SK-N-SH (cell line): ENCODE results near the gene COLQ. TPM values are rescaled to one million over a fixed set of nuclear protein-coding genes. Genes with fewer than 3 reads are reported as not detected.

ENCODE experiments used
- CTCF ChIA-PET: fragments of 300-600, 350-600 bp; formaldehyde crosslinking; extraction: SDS; loops from one replicate; lab custom pipeline; 2021; lab: Yijun Ruan, JAX
- POLR2A ChIA-PET: fragments of 350-600 bp; sonication (Branson Sonifier 250); formaldehyde crosslinking; extraction: SDS; loops from one replicate; lab custom pipeline; 2020; ENCODE audit warnings: antibody characterized with exemption, inconsistent platforms; lab: Yijun Ruan, JAX
- DNase-seq: peaks from one replicate; pipeline ENCODE4 v3.0.0; 2012
- H2AFZ ChIP-seq: fragments of 200-600 bp; sonication (generic); 2 replicates; pipeline ENCODE4 v1.8.1; 2016; ENCODE audit warnings: antibody characterized with exemption, mild to moderate bottlenecking, low read depth
- H3F3A ChIP-seq: fragments of 200-600 bp; sonication (generic); replicated peaks from 2 replicates; pipeline ENCODE3; 2016; ENCODE audit warnings: antibody characterized with exemption, mild to moderate bottlenecking; ENCODE audit not compliant: insufficient read depth
- H3K27ac ChIP-seq, 2 experiments: fragments of 200-500 bp in 1 of 2; fragments of 200-600 bp in 1 of 2; sonication (Bioruptor generic) in 1 of 2; sonication (generic), shearing (Covaris generic) in 1 of 2; 2 replicates each; pipeline versions ENCODE4 v1.5.1 to v1.6.1; 2014 to 2016; ENCODE audit warnings: low read depth in 2 of 2, inconsistent platforms in 1 of 2, low read length in 1 of 2, mild to moderate bottlenecking in 1 of 2, mixed read lengths in 1 of 2
- H3K27me3 ChIP-seq: fragments of 200-600 bp; sonication (generic), shearing (Covaris generic); 2 replicates; pipeline ENCODE4 v1.6.1; 2016; ENCODE audit warnings: mixed run types; ENCODE audit not compliant: insufficient read depth
- H3K36me3 ChIP-seq, 2 experiments: fragments of 200-500 bp in 1 of 2; fragments of 200-600 bp in 1 of 2; sonication (Bioruptor generic) in 1 of 2; sonication (generic) in 1 of 2; replicated peaks in 1 of 2; 2 replicates each; pipeline versions ENCODE3 to v1.5.1; 2014 to 2016; ENCODE audit warnings: low read length in 1 of 2, mild to moderate bottlenecking in 1 of 2; ENCODE audit not compliant: insufficient read depth in 2 of 2, control insufficient read depth in 1 of 2
- H3K4me1 ChIP-seq, 2 experiments: fragments of 200-500 bp in 1 of 2; fragments of 200-600 bp in 1 of 2; sonication (Bioruptor generic) in 1 of 2; sonication (generic), shearing (Covaris generic) in 1 of 2; 2 replicates each; pipeline versions ENCODE4 v1.5.1 to v1.6.1; 2014 to 2016; ENCODE audit warnings: low read depth in 1 of 2, low read length in 1 of 2, mixed run types in 1 of 2; ENCODE audit not compliant: insufficient read depth in 2 of 2, control insufficient read depth in 1 of 2
- H3K4me2 ChIP-seq: fragments of 200-600 bp; sonication (generic), shearing (Covaris generic); 2 replicates; pipeline ENCODE4 v1.6.1; 2017; ENCODE audit warnings: mixed run types
- H3K4me3 ChIP-seq, 2 experiments: fragments of 200-500 bp in 1 of 2; fragments of 200-600 bp in 1 of 2; sonication (Bioruptor generic) in 1 of 2; sonication (generic), shearing (Covaris generic) in 1 of 2; 2 replicates each; pipeline versions ENCODE4 v1.5.1 to v1.8.1; 2014 to 2016; ENCODE audit warnings: low read depth in 2 of 2, inconsistent platforms in 1 of 2, low read length in 1 of 2, mild to moderate bottlenecking in 1 of 2, mixed read lengths in 1 of 2, moderate library complexity in 1 of 2
- H3K79me2 ChIP-seq: fragments of 200-600 bp; sonication (generic); 2 replicates; pipeline ENCODE4 v1.8.1; 2017; ENCODE audit warnings: mild to moderate bottlenecking; ENCODE audit not compliant: insufficient read depth
- H3K9ac ChIP-seq: fragments of 200-600 bp; sonication (generic); 2 replicates; pipeline ENCODE4 v1.6.1; 2017; ENCODE audit warnings: mixed run types
- H3K9me2 ChIP-seq: fragments of 200-600 bp; sonication (generic); 2 replicates; pipeline ENCODE4 v1.6.1; 2017; ENCODE audit warnings: mixed run types
- H3K9me3 ChIP-seq: fragments of 200-600 bp; sonication (generic); 2 replicates; pipeline ENCODE4 v1.6.1; 2017; ENCODE audit warnings: mixed run types, mild to moderate bottlenecking, moderate library complexity
- H4K20me1 ChIP-seq: fragments of 200-600 bp; sonication (generic); 2 replicates; pipeline ENCODE4 v1.6.1; 2017; ENCODE audit warnings: mild to moderate bottlenecking, mixed run types; ENCODE audit not compliant: insufficient read depth
- CHD2 ChIP-seq: fragments of 150-350 bp; IDR thresholded peaks from 2 replicates; pipeline ENCODE4 v1.6.1; 2018; ENCODE audit warnings: low read length; ENCODE audit not compliant: partially characterized antibody
- EP300 ChIP-seq, 2 experiments: IDR thresholded peaks; 2 replicates each; pipeline versions ENCODE4 v1.4.0 to v1.6.1; 2012; ENCODE audit warnings: borderline replicate concordance in 1 of 2, low read depth in 1 of 2, low read length in 1 of 2
- FOSL2 ChIP-seq: IDR thresholded peaks from 2 replicates; pipeline ENCODE4 v1.4.0; 2012; ENCODE audit warnings: low read depth, mild to moderate bottlenecking, moderate library complexity, borderline replicate concordance
- FOXM1 ChIP-seq: IDR thresholded peaks from 2 replicates; pipeline ENCODE4 v1.4.0; 2012; ENCODE audit warnings: low read depth, mild to moderate bottlenecking
- GABPA ChIP-seq: IDR thresholded peaks from 2 replicates; pipeline ENCODE4 v1.4.0; 2012; ENCODE audit warnings: low read depth, mild to moderate bottlenecking
- GATA2 ChIP-seq: sonication (generic); formaldehyde crosslinking; IDR thresholded peaks from 2 replicates; pipeline ENCODE4 v1.5.0; 2020; ENCODE audit warnings: mild to moderate bottlenecking, missing genetic modification reagents
- NFIC ChIP-seq: IDR thresholded peaks from 2 replicates; pipeline ENCODE4 v1.4.0; 2012; ENCODE audit warnings: borderline replicate concordance
- NRF1 ChIP-seq: IDR thresholded peaks from 2 replicates; pipeline ENCODE4 v1.6.1; 2012; ENCODE audit warnings: low read depth, mild to moderate bottlenecking, low read length
- RAD21 ChIP-seq: IDR thresholded peaks from 2 replicates; pipeline ENCODE4 v1.6.1; 2012; ENCODE audit warnings: mild to moderate bottlenecking, low read length
- RFX5 ChIP-seq: IDR thresholded peaks from 2 replicates; pipeline ENCODE4 v1.6.1; 2012; ENCODE audit warnings: mild to moderate bottlenecking, improper control_type of control experiment, low read length
- SIN3A ChIP-seq: IDR thresholded peaks from 2 replicates; pipeline ENCODE4 v1.6.1; 2012; ENCODE audit warnings: low read depth, mild to moderate bottlenecking, low read length, moderate library complexity, borderline replicate concordance
- TAF1 ChIP-seq: IDR thresholded peaks from 2 replicates; pipeline ENCODE4 v1.6.1; 2012; ENCODE audit warnings: low read depth, mild to moderate bottlenecking, low read length, moderate library complexity, borderline replicate concordance
- TCF12 ChIP-seq: IDR thresholded peaks from 2 replicates; pipeline ENCODE4 v1.4.0; 2012
- YY1 ChIP-seq: IDR thresholded peaks from 2 replicates; pipeline ENCODE4 v1.4.0; 2012; ENCODE audit warnings: low read depth, mild to moderate bottlenecking
- WGBS: methylation state at CpG from one replicate; pipeline ENCODE4 v1.1.6; 2017; ENCODE audit warnings: low lambda C conversion rate; 5-methylcytosine and 5-hydroxymethylcytosine counted together
- polyA plus RNA-seq, 3 experiments: library from polyadenylated mRNA; depleted of rRNA; stranded (reverse); fragments of >200 nt; gene quantifications; 2 replicates each; pipeline ENCODE4 v1.2.3, GENCODE V29; 2012
- TF ChIP-seq, protein P1 (sequence below): fragments of 150-350 bp; IDR thresholded peaks from 2 replicates; pipeline ENCODE4 v1.6.1; 2016; ENCODE audit warnings: mild to moderate bottlenecking, low read depth, low read length
- TF ChIP-seq, protein P2 (sequence below): fragments of 150-350 bp; IDR thresholded peaks from 2 replicates; pipeline ENCODE4 v1.6.1; 2017; ENCODE audit warnings: antibody characterized with exemption, low read length, low read depth, borderline replicate concordance
- TF ChIP-seq, protein P3 (sequence below): fragments of 200-600 bp; sonication (generic); IDR thresholded peaks from 2 replicates; pipeline ENCODE4 v1.6.1; 2017; ENCODE audit warnings: antibody characterized with exemption, mild to moderate bottlenecking, moderate library complexity
- TF ChIP-seq, protein P4 (sequence below): IDR thresholded peaks from 2 replicates; pipeline ENCODE4 v1.4.0; 2012; ENCODE audit warnings: low read depth, borderline replicate concordance
- TF ChIP-seq, protein P5 (sequence below): IDR thresholded peaks from 2 replicates; pipeline ENCODE4 v1.4.0; 2012; ENCODE audit warnings: low read depth

Gene COLQ
- polyA plus RNA-seq, 1 of the 3 experiments (the other 2 are of a cell fraction), result 1.5 TPM

DNA sequence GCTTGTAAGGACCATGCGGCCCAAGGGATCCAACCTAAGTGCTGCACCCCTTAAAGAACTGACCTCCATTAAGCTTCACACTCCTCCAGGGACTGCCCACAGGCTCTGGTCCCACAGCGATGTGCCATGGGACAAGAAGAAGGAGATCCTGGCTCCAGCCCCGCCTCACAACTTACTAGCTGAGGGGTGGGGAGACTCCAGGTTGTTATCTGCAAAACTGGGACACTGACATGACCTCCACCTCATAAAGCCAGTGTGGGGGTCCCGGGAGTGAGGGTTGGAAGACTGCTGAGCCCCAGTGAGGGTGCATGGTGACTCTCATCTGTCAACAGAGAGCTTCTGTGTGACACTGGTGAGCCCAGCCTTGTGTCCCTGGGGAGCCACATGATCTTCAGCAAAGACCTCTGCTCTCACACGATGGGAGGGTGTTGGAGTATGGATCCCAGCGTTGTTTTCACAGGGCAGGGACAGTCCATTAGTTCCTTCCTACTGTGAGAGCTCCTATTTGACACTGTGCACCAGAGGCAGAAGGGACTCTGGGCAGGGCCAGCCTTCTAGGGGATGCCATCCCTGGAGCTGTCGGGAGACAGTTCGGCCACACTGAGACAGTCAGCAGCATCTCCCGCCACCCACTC lies 67.4 kb downstream of the COLQ start:
- CTCF ChIA-PET, result interaction anchor here (0.6 to 1.3 kb wide), 4 partner anchors 13 to 187 kb away, joined by 3 to 4 read pairs (median 3); no protein-coding TSS in a partner anchor
- Histone ChIP-seq H3K4me1 (no peaks in the 10 kb centered on the region; a peak in 1 of 4 replicates), H3K36me3 (peaks cover 0 to 3% of the 10 kb centered on the region in 2 experiments), H2AFZ (no peak overlapping the region), H3K27me3 (no peaks in the 10 kb centered on the region), H3F3A (no peaks in the 10 kb centered on the region), H3K9ac (no peak overlapping the region), H3K9me3 (no peaks in the 10 kb centered on the region), H4K20me1 (no peaks in the 10 kb centered on the region), H3K79me2 (no peaks in the 10 kb centered on the region), H3K27ac (no peak overlapping the region), H3K4me3 (no peak overlapping the region), H3K9me2 (no peaks in the 10 kb centered on the region), H3K4me2 (no peak overlapping the region)
- TF ChIP-seq, protein P1, sequence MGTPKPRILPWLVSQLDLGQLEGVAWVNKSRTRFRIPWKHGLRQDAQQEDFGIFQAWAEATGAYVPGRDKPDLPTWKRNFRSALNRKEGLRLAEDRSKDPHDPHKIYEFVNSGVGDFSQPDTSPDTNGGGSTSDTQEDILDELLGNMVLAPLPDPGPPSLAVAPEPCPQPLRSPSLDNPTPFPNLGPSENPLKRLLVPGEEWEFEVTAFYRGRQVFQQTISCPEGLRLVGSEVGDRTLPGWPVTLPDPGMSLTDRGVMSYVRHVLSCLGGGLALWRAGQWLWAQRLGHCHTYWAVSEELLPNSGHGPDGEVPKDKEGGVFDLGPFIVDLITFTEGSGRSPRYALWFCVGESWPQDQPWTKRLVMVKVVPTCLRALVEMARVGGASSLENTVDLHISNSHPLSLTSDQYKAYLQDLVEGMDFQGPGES, result no peak
- TF ChIP-seq GATA2 (CRISPR knock-in tag), result no peak
- TF ChIP-seq NFIC, result no peak
- no peak for TF ChIP-seq EP300 (IDR thresholded peaks at IDR 0.05; ENCODE audit: borderline replicate concordance in 1 of 2, low read depth in 1 of 2, low read length in 1 of 2)
- TF ChIP-seq, protein P2, sequence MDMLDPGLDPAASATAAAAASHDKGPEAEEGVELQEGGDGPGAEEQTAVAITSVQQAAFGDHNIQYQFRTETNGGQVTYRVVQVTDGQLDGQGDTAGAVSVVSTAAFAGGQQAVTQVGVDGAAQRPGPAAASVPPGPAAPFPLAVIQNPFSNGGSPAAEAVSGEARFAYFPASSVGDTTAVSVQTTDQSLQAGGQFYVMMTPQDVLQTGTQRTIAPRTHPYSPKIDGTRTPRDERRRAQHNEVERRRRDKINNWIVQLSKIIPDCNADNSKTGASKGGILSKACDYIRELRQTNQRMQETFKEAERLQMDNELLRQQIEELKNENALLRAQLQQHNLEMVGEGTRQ, result no peak
- TF ChIP-seq SIN3A, result no peak
- TF ChIP-seq FOXM1, result no peak
- TF ChIP-seq, protein P3, sequence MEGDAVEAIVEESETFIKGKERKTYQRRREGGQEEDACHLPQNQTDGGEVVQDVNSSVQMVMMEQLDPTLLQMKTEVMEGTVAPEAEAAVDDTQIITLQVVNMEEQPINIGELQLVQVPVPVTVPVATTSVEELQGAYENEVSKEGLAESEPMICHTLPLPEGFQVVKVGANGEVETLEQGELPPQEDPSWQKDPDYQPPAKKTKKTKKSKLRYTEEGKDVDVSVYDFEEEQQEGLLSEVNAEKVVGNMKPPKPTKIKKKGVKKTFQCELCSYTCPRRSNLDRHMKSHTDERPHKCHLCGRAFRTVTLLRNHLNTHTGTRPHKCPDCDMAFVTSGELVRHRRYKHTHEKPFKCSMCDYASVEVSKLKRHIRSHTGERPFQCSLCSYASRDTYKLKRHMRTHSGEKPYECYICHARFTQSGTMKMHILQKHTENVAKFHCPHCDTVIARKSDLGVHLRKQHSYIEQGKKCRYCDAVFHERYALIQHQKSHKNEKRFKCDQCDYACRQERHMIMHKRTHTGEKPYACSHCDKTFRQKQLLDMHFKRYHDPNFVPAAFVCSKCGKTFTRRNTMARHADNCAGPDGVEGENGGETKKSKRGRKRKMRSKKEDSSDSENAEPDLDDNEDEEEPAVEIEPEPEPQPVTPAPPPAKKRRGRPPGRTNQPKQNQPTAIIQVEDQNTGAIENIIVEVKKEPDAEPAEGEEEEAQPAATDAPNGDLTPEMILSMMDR, result no peak
- TF ChIP-seq, protein P4, sequence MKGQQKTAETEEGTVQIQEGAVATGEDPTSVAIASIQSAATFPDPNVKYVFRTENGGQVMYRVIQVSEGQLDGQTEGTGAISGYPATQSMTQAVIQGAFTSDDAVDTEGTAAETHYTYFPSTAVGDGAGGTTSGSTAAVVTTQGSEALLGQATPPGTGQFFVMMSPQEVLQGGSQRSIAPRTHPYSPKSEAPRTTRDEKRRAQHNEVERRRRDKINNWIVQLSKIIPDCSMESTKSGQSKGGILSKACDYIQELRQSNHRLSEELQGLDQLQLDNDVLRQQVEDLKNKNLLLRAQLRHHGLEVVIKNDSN, result no peak
- TF ChIP-seq TCF12, result no peak
- TF ChIP-seq YY1, result no peak
- no peak for TF ChIP-seq NRF1
- no peak for TF ChIP-seq GABPA
- TF ChIP-seq, protein P5, sequence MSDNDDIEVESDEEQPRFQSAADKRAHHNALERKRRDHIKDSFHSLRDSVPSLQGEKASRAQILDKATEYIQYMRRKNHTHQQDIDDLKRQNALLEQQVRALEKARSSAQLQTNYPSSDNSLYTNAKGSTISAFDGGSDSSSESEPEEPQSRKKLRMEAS, result no peak
- no peak for TF ChIP-seq CHD2
- no peak for TF ChIP-seq RFX5
- no peak for TF ChIP-seq FOSL2
- TF ChIP-seq TAF1, result no peak
- TF ChIP-seq RAD21, result no peak
- WGBS, result 76% methylated on average over 8 of the region's 9 CpGs
- DNase-seq, result no peak
- POLR2A ChIA-PET, result no interaction called here
